AG09309 (cell line): ENCODE results near the gene UTS2.
A peak's percentile ranks its signal among the peaks of the same experiment; 100 is the strongest.

Experiments used
- DNase-seq: peaks from one replicate; pipeline ENCODE4 v3.0.0-alpha.2; 2010; ENCODE audit warnings: low read depth
- H3K4me3 ChIP-seq: 2 replicates; pipeline ENCODE4 v1.5.1; 2011; ENCODE audit warnings: mild to moderate bottlenecking, low read depth, low read length, moderate library complexity; ENCODE audit not compliant: control insufficient read depth
- TF ChIP-seq, protein P1 (sequence below): IDR thresholded peaks from 2 replicates; pipeline ENCODE4 v1.5.1; 2011; ENCODE audit warnings: mild to moderate bottlenecking, low read depth, low read length, inconsistent platforms; ENCODE audit not compliant: insufficient read depth, control insufficient read depth; ENCODE audit errors: missing control alignments

UTS2 gene

DNA sequence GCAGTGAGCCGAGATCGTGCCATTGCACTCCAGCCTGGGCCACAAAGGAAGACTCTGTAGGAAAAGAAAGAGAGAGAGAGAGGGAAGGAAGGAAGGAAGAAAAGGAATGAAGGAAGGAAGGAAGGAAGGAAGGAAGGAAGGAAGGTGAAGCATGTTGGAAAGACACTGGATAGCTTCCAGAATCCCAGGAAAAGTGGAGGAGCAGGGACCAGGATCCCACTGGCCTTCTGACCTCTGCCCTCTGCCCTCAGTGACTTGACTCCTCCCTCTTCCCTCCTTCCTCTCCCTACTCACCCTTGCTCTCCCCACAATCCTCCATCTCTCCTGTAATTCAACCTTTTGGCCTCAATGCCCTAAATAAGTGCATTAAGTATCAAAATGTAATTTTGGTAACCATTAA is 4.1 kb upstream of the UTS2 start:
- no peak overlapping the region for H3K4me3 ChIP-seq
- no peak for DNase-seq
- TF ChIP-seq, protein P1, sequence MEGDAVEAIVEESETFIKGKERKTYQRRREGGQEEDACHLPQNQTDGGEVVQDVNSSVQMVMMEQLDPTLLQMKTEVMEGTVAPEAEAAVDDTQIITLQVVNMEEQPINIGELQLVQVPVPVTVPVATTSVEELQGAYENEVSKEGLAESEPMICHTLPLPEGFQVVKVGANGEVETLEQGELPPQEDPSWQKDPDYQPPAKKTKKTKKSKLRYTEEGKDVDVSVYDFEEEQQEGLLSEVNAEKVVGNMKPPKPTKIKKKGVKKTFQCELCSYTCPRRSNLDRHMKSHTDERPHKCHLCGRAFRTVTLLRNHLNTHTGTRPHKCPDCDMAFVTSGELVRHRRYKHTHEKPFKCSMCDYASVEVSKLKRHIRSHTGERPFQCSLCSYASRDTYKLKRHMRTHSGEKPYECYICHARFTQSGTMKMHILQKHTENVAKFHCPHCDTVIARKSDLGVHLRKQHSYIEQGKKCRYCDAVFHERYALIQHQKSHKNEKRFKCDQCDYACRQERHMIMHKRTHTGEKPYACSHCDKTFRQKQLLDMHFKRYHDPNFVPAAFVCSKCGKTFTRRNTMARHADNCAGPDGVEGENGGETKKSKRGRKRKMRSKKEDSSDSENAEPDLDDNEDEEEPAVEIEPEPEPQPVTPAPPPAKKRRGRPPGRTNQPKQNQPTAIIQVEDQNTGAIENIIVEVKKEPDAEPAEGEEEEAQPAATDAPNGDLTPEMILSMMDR: no peak

DNA sequence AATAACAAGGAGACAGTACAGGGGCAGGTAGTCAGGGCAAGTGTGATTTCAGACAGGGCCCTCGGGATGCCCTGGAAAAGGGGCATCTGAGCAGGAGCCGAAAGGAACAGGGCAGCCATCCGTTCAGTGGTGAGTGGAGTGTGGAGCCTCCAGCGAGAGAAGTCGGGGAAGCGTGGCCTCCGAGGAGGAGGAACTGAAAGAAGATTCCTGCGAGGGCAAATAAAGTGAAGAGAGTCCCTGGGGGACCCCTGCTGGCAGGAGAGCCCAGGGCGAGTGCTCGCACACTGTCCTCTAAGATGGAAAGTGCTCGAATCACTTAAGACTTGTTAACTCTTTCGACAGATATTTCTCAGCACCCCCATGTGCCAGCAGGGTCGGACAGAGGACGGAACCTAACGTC is 3.5 kb upstream of the UTS2 start:
- TF ChIP-seq, protein P1: peak; percentile 19
- DNase-seq: no peak
- H3K4me3 ChIP-seq: no peak overlapping the region

DNA sequence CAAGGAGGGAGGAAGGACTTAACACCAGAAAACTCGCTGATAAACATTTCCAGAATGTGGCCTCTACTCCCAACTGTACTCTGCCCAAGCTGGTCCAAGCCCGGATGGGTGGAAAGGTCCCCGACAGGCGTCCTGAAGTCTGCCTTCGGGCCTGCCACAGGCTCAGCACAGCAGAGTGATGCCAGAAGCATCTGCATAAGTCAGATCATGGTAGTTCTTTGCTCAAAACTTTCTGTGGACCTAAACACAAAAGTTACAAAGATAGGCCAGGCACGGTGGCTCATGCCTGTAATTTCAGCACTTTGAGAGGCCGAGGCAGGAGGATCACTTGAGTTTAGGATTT is 790 bp upstream of the UTS2 start:
- DNase-seq: no peak
- TF ChIP-seq, protein P1: no peak

DNA sequence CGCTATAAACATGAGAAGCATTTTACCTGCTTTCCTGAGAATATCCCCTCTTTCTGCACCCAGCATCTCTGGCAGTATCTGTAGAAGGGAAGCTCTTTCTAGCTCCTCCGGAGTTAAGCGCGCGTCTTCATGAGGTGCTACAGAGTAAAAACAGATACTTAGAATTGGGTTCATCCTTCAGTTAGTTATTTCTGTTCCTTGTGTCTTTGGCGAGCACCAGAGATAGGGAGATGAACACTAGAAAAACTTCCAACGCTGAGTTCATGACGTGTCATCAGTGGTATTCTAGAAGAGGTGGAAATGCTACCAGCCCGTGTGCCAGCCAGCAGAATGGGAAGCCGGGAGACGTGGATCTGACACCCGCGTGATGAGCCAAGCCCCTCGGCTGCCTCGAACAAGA is 2.1 kb downstream of the UTS2 start:
- TF ChIP-seq, protein P1: no peak
- no peak overlapping the region for H3K4me3 ChIP-seq
- DNase-seq: no peak

More for the DNA sequence above, 790 bp upstream of the UTS2 start:
- H3K4me3 ChIP-seq: no peak overlapping the region

DNA sequence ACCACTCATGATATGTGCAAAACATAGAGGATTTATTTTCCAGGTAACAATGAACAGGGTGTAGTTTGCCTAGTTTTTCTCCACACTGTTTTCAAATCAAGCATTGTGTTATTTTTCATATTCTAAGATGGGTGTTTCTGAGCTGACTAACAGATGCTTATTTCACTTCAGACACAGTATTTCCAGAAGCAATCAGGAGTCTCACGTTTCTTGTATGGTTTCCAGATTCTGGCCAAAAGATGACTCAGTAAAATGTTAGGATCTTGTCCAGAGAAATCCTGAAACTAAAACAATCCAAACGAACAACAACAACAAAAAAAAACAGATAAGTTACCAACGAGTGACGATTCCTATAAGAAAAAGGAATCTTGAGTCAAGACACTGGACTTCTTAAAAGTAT is 5.3 kb downstream of the UTS2 start:
- no peak overlapping the region for H3K4me3 ChIP-seq
- peak; percentile 65 for DNase-seq
- TF ChIP-seq, protein P1: no peak

DNA sequence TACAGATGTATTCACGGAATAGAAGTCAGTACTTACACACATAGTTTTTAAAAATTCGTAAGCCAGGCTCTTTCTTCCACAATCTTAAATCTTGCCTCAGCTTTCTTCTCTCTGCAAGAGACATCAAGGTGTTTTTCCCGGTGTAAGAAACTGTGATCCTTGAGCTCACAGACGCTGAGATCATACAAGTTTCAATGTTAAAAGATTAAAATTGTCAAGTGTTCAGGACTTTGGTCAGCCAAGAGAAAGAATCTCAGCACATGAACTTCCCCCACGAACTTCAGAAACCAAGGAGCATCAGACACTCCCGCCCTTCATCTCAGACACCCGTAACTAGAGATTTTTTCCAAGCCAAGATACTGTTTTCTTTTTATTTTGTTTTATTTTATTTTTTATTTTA is 6.2 kb downstream of the UTS2 start:
- no peak for DNase-seq
- no peak overlapping the region for H3K4me3 ChIP-seq
- TF ChIP-seq, protein P1: no peak

DNA sequence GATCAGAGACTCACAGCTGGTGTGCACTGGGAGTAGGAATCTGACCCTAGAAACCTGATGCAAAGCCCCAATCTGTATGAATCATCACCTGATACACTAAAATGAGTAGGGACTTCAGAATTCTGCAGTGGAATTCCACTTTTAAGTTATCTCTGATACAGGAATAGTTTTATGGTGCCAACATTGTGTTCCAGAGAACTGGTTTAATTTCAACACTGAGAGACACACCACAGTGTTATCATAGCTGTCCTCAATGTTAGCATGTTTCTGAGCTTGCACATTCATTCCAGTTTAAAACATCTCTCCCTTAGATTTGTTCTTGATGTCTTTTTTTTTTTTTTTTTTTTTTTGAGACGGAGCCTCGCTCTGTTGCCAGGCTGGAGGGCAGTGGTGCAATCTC is 7.1 kb downstream of the UTS2 start:
- no peak overlapping the region for H3K4me3 ChIP-seq
- DNase-seq: peak; percentile 16
- TF ChIP-seq, protein P1: no peak
